GM18505 (cell line): Measurements from ENCODE around the gene FOXA3.
"Not testable (repeated sequence)": the region's sequence is repeated elsewhere in the genome, so short reads cannot be mapped to it uniquely, and the experiment has no call there.

Source experiments
- ATAC-seq: cut with Tn5 transposase; IDR thresholded peaks from one replicate; pipeline ENCODE4 v1.9.1; 2021; ENCODE audit not compliant: unreplicated experiment
- POLR2A ChIP-seq: IDR thresholded peaks from 4 replicates; pipeline ENCODE4 v1.6.1; 2011; ENCODE audit warnings: borderline replicate concordance; ENCODE audit not compliant: insufficient read depth, insufficient read length; ENCODE audit errors: extremely low read depth

The FOXA3 gene

DNA sequence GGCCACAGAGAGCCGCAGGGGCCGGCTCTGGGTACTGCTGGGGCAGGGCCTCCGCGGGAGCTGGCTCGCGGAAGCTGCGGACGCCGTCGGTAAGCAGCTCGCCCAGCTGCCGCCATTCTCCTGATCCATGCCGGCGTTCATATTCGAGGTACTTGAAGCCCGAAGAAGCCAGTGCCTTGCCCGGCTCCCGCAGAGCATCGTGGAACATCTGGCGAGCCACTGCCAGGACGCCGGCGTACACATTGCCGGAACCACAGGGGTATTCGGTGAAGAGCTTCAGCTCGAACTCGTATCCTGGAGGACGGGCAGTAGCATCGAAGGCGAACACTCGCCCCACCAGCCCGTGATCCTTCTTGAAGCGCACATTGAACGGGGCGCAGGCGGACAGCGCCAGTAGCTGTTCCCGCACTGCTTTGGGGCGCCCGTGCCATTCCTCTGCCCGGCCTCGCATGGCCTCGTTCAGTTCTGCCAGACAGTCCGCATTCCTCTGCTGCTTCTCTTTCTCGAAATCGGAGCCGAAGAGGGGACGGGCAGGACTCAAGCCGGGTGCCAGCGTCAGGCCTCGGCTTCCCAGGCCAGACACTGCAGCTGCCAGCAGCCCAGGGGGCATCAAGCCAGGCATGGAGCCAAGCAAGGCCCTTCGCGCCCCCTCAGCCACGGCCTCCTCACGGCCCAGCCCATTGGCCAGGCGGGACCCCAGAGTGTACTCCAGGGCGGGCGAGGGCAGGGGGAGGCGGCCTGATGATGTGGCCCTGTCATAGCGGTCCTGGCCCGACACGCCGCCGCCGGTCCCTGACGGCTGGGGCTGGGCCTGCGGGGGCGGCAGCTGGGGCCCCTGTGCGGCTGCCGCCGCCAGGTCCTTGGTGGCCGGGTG, 20.8 kb downstream of the FOXA3 start:
- TF ChIP-seq POLR2A, result no peak
- ATAC-seq, result peak; percentile 2

DNA sequence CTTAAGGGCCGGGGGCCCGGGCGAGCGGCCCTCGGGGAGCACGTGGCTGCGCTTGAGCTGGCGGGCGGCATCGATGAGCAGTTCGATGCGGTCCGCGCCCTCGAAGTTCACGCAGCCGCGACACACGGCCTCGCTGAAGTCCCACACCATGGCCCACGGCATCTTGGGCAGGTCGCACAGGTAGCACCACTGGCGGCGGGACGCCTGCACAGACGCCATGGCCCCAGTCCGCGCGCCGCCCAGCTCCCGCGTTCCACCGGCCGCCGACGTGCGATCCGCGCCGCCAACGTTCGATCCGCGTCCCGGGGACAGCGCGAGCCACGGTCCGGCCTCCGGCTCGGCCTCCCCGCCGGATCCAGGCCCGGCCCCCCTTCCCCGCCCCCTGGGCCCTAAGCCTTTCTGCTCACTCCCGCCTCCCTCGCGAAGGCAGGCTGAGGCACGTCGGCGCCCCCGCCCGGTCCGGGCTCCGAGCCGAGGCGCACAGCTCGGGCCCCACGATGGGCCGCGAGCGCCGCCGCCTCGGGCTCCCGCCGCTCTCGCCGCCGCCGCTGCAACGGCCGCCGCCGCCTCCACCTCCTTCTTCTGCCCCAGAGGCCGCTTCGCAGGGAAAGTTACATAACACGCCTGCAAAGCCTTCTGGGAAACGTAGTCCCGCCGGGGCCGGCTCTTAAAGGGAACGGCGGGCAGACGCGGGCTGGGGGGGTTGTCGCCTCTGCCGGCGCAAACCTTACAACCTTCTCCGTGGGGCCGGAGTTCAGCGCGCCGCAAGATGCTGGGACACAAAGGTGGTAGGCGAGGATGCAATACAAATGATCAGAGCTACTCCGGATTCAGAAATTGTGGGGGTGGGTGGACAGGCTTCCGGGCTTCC, 21.7 kb downstream of the FOXA3 start, which contains the start of gene IRF2BP1:
Gene IRF2BP1 (minus strand): TSS at position 586 of the 871 bp plus-strand sequence. CDS start 367 bp downstream, at position 219.
- peak; percentile 49 for TF ChIP-seq POLR2A
- peak; percentile 47 for ATAC-seq

DNA sequence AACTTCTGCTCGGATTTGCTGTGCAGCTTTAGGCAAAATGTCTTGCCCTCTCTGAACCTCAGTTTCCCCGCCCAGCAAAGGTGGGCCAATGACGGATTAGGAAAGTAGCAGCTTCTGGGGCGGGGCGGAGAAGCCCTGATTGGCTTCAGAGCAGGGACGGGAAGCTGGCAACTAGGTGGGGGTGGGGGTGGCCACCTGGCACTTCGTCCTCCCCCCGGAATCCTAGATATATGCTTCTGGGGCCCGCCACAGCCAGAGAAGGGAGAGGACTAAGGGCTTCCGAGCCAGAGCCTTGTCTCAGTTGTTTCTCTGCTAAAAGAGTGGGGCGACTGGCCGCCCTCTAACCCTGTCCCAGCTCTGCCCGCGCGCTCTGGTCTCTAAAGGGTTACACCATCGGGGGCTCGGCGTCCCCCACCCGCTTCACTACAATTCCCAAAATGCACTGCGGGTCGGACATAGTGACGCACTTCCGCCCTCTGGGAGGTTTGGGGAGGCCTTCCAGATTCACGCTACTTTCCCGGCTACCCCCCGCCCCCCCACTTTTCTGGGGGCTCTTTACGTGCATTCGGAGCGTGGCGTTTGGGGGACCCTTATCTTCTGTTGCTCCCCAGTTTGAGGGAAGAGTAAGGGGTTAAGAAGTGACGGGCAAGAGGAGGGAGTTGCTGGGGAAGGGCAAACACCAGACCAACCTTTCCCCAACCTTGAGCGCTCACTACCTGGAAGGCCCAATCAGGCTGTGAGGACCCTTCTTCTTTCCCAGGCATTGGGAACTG, 22.5 kb downstream of the FOXA3 start:
- peak; percentile 55 for TF ChIP-seq POLR2A
- ATAC-seq, result peak; percentile 49

DNA sequence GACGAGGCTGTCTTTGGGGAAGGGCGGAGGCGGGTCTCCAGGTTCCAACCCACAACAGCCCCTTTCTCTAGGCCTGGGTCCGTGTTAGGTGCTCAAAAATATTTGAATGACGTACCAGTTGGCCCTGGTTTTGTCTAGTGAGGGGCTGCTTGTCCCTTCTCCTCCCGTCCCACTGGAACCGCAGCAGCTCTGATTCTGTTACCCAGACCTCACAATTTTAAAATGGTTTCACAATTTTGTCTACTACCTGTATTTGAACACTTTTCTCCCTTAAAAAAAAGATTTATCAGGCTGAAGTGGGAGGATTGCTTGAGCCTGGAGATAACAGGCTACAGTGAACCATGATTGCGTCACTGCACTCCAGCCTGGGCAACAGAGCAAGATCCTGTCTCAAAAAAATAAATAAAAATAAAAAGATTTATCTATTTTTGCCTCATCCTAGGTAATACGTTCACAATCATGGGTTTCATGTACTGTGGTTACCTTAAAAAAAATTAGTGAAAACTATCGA, 23.1 kb downstream of the FOXA3 start:
- no peak for ATAC-seq
- no peak for TF ChIP-seq POLR2A

DNA sequence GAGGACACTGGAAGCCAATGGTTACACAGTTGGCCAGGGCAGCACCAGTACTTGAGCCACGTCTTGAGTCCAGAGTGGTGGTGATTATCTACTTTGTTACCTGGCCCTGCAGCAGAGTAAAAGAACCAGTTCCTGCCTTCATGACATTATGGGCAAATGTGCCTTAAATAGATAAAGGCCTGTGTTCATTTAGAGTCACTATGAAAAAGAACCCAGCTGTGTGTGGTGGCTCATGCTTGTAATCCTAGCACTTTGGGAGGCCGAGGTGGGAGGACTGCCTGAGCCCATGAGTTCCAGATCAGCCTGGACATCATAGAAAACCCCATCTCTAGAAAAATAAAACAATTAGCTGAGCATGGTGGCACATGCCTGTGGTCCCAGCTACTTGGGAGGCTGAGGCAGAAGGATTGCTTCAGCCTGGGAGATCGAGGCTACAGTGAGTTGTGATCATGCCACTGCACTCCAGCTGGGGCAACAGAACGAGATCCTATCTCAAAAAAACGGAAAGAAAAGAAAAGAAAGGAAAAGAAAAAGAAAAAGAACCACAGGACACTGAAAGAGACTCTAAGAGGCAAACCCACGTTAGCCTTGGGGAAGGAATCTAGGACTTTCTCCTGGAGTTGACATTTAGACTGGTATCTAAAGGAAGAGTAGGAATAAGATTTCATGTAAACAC, 25.2 kb downstream of the FOXA3 start:
- ATAC-seq, result no peak
- no peak for TF ChIP-seq POLR2A

DNA sequence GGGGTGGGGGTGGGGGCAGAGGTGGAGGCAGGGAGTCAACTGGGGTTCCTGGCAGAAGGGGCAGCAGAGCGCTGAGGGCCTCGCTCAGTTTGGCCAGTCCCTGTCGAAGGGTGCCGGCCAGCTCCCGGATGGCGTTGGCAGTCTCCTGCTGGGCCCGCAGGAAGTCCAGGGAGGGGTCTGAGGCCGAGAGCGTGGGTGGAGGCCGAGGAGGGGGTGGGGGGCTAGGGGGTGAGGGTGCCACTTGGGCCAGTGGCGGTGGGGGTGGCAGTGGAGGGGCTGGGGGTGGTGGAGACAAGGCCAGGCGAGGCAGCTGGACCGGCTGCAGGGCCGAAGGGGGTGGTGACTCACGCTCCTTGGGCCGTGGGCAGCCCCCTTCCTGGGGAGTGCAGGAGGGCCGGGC, 26.8 kb downstream of the FOXA3 start:
- no peak for TF ChIP-seq POLR2A
- ATAC-seq, result no peak

DNA sequence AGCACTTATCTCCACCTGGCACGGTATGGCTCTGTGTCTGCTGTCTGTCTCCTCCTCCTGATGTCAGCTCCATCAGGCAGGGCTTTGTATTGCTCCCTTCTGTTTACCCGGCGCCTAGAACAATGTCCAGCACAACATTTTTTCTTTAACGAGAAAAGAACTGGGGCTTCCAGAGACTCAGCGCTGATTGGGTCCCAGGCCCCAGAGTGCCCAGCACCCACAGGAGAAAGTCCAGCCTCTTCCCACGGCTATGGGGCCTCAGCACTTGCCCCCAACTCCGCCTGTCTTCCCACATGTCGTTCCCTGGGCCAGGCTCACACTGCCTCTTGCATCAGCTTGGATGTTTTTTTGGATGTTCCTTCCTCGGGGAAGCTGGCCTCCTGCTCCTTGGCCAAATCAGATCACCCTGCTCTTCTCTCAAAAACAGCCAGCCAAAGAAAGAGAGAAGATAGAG, 31.4 kb downstream of the FOXA3 start:
- no peak for TF ChIP-seq POLR2A
- no peak for ATAC-seq

DNA sequence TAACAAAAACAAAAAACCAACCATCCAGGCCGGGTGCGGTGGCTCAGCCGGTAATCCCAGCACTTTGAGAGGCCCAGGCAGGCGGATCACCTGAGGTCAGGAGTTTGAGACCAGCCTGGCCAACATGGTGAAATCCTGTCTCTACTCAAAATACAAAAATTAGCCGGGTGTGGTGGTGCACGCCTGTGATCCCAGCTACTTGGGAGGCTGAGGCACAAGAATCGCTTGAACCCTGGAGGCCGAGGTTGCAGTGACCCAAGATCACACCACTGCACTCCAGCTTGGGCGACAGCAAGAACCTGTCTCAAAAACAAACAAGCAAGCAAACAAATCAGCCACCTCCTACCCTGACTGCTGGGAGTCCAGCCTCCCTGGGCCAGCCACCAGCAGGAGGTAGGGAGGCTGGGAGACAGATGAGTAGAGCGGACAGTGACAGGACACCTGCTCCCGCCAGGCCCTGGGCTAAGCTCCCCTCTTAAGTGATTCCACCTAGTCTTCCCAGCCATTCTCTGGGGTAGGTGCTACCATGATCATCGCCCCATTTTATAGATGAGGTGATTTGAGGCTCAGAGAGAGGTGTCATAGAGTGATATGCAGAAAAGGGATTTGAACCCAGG, 32.0 kb downstream of the FOXA3 start:
- ATAC-seq, result not testable (repeated sequence)

DNA sequence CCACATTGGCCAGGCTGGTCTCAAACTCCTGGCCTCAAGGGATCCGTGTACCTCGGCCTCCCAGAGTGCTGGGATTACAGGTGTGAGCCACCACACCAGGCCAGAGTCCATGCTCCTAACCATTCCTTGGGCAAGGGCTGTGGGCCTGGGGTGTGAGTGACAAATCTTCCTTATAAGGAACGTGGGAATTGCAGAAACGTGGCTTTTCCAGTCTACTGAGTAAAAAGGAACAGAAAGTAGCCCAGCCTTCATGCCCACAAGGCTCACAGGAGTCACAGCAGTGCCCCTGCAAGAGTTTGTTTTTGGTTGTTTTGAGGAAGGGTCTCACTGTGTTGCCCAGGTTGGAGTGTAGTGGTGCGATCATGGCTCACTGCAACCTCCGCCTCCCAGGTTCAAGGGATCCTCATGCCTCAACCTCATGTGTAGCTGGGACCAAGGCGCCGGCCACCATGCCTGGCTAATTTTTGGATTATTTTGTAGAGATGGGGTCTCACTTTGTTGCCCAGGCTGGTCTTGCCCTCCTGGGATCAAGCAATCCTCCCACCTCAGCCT, 33.2 kb downstream of the FOXA3 start:
- no peak for TF ChIP-seq POLR2A

DNA sequence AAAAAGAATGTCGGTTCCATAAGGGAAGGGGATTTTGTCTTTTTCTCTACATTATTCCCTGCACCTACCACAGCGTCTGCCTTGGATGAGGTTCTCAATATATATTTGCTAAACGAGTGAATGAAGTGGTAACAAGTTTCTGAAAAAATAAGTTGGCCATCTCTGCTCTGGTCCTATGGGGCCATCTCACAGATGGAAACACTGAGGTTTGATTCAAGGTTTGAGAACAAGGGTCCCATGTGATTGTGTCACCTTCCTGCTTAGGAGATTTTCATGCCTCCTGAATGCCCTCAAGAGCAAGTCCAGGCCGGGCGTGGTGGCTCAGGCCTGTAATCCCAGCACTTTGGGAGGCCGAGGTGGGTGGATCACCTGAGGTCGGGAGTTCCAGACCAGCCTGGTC, 35.1 kb downstream of the FOXA3 start:
- TF ChIP-seq POLR2A, result no peak
- ATAC-seq, result no peak

More for the DNA sequence above, 33.2 kb downstream of the FOXA3 start:
- no peak for ATAC-seq

DNA sequence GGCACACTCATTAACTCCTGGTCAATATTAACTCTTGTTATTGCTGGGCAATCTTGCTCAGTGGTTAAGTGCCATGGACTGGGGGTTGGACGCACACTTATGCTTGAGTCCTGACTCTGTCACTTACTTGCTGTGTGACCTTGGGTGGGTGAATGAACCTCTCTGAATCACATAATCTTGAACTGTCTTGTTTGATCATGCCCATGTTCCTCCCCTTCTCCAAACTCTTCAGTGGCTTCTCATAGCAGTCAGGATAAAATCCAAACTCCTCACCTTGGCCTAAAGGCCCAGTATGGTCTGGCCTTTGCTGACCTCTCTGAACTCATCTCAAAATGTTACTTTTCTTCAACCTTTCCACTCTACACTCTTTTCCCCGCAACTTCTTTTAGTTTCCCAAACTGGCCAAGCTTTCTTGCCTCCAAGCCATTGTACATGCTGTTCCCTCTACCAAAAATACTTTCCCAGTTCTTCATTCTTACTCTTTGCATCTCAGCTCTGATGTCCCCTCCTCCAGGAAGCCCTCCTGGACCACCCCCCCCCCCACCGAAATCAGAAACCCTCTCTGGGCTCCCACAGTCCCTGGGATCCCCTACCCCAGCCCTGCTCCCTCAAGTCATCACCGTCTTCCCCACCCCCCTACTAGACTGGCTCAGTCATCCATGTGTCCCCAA, 35.9 kb downstream of the FOXA3 start:
- ATAC-seq, result no peak
- TF ChIP-seq POLR2A, result no peak

DNA sequence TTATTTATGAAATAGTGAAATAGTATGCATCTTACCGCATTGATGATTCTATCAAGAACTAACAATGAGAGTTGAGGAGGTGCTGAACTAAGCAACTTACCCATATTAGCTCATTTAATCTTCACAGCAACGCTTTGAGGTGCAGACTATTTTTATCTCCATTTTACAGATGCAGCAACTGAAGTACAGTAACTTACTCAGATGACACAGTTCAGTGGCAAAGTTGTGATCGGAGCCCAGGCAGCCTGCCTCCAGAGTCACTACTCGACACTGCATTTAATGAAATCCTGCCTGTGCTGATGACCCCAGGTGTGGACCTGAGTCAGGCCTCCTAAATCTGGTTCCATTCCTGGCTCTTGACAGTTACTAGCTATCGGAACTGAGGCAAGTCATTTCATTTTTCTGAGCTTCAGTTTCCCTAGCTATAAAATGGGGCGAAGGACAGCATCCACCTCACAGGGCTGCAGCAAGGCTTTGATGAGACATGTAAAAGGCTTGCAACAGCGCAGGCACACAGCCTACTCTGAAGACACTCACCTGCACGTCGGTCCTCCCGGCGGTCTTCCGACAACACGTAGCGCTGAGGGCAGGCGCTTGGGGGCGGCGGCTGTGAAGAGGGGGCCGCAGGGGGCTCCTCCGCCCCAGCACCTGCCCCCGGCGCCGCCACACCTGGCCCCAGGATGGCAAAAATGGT, 36.8 kb downstream of the FOXA3 start:
- no peak for TF ChIP-seq POLR2A
- ATAC-seq, result no peak
